AG09309 (cell line): ENCODE measurements around the gene PTPRC.
A peak's percentile ranks its signal among the peaks of the same experiment; 100 is the strongest.

Source experiments
- DNase-seq: peaks from one replicate; pipeline ENCODE4 v3.0.0-alpha.2; 2010; ENCODE audit warnings: low read depth
- H3K4me3 ChIP-seq: 2 replicates; pipeline ENCODE4 v1.5.1; 2011; ENCODE audit warnings: mild to moderate bottlenecking, low read depth, low read length, moderate library complexity; ENCODE audit not compliant: control insufficient read depth
- TF ChIP-seq, protein P1 (sequence below): IDR thresholded peaks from 2 replicates; pipeline ENCODE4 v1.5.1; 2011; ENCODE audit warnings: mild to moderate bottlenecking, low read depth, low read length, inconsistent platforms; ENCODE audit not compliant: insufficient read depth, control insufficient read depth; ENCODE audit errors: missing control alignments

The PTPRC gene

DNA sequence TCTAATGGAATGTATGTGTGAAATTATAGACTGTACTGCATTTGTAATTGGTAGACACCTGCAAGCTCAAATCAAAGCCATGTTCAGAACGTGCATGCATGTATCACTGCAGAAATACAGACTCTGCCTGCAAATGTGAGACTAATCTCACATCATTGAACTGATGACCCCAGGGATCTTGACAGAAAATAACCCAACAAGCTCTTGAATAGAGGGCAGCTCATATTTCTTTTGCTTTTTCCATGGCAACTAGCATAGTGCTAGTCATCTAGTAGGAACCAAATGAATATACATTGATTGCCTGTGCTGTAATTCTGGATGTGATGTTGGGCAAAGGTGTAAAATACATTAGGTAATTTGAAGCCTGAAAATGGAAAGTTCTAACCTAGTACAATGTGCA is 62.4 kb downstream of the PTPRC start:
- H3K4me3 ChIP-seq, result no peak overlapping the region
- TF ChIP-seq, protein P1, sequence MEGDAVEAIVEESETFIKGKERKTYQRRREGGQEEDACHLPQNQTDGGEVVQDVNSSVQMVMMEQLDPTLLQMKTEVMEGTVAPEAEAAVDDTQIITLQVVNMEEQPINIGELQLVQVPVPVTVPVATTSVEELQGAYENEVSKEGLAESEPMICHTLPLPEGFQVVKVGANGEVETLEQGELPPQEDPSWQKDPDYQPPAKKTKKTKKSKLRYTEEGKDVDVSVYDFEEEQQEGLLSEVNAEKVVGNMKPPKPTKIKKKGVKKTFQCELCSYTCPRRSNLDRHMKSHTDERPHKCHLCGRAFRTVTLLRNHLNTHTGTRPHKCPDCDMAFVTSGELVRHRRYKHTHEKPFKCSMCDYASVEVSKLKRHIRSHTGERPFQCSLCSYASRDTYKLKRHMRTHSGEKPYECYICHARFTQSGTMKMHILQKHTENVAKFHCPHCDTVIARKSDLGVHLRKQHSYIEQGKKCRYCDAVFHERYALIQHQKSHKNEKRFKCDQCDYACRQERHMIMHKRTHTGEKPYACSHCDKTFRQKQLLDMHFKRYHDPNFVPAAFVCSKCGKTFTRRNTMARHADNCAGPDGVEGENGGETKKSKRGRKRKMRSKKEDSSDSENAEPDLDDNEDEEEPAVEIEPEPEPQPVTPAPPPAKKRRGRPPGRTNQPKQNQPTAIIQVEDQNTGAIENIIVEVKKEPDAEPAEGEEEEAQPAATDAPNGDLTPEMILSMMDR, result no peak
- no peak for DNase-seq

DNA sequence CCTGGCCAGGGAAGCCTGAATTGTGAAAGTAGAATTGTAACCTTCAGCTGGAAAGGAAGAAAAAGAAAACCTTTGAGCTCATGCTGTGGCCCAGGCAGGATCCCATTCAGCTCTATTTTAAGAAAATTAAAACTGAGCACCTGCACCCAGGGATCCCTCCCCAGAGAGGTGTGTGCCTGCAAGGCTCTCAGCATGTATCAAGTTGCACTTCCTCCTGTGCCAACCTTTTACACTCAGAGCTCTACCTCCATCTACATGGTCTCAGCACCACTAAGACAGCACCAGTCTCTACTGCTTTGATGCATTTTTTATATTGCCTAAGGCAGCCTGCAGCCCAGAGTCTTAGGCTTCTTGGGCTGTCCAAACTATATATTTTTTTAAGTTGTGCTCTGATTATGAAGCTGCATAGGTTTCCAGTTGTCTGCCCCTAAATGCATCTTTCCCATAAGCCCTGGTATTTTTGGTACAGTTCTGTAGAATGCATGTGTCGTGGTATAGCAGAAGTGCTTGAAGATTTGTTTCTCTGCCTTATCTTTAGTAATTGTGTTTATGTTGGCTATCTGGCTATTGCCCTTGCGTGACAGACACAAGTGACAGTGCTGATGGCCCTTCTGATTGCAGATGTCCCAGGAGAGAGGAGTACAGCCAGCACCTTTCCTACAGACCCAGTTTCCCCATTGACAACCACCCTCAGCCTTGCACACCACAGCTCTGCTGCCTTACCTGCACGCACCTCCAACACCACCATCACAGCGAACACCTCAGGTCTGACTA is 63.1 kb downstream of the PTPRC start:
- DNase-seq, result no peak
- TF ChIP-seq, protein P1, result no peak
- H3K4me3 ChIP-seq, result no peak overlapping the region

DNA sequence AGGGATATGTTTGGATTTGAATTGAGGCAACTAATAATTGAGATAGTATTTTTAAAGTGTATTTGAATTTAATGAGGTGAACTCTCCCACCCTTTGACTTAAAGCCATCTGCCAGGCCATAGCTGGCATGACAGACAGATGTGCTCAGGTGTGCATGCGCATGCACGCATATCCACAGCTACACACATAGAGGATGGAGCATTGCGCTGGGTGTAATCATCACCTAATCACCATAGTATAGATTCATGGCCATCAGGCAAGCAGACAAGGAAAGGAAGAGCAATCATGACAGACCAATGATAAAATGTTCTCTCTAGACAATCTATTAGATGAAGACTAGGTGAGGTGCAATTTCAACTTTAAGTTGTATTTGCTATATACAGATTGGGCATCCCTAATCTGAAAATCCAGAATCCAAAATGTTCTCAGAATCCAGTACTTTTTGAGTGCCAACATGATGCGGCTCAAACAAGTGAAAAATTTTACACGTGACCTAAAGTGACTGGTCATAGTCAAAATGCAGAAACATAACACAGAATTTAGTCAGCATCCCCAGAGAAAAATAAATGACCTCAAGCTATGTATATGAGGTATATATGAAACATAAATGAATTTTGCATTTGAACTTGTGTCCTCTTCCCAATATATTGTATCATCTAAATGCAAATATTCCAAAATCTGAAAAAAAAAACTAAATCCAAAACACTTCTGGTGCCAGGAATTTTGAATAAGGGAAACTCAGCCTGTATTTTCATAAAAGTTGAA is 70.1 kb downstream of the PTPRC start:
- TF ChIP-seq, protein P1, result no peak
- no peak overlapping the region for H3K4me3 ChIP-seq
- no peak for DNase-seq

DNA sequence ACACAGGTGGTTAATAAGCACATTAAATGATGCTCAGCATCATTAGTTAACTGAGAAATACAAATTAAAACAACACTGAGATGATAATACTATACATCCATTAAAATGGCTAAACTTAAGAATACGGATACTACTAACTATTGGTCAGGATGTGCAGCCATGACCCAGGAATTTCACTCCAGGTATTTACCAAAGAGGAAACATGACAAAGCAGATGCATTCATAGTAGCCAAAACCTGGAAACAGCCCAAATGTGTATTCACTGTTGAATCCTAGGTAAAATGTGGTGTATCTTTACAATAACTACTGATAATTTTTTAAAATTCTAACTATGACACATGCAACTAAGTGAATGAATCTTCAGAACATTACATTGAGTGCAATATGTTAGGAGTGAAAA is 73.0 kb downstream of the PTPRC start:
- TF ChIP-seq, protein P1, result no peak
- H3K4me3 ChIP-seq, result no peak overlapping the region

DNA sequence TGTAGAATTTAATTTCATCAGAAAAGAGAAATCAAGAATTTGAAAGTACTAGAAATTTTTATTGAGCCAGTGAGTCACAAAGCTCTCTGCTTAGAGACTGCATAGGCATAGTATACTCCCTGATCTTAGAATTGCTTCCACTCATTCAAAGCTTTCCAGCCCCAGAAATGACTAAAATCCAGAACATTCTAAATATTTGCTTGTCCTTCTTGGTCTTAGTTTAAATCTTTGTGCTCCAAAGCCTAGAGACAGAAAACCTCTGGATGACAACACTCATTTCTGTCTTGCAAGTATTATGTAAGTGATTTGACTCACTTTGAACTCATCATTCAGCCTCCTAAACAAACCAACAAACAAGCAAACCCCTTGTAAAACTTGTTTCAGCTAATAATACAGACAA is 74.2 kb downstream of the PTPRC start:
- peak; percentile 55 for DNase-seq
- TF ChIP-seq, protein P1, result no peak
- no peak overlapping the region for H3K4me3 ChIP-seq

More for the DNA sequence above, 73.0 kb downstream of the PTPRC start:
- DNase-seq, result no peak

DNA sequence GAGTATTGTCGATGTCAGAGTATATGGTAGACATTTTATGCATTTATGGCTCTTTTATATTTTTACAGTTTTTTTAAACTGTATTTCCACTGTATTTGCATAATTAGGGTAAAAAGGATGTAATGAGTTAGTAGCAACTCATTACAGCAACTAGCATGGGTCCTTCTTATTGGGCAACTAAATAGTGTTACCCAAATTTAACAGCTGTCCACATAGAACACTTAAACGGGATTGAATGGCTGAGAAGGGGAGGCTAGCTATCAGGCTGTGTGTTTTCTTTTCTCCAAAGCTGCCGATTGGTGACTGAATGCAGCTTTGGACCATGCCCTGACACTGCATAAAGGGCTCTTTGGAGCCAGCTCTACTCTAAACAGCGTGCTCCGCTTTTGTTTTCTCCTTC is 75.4 kb downstream of the PTPRC start:
- H3K4me3 ChIP-seq, result no peak overlapping the region
- DNase-seq, result no peak
- TF ChIP-seq, protein P1, result no peak
